GM12892 (cell line): ENCODE results near the gene HNRNPLL.

Experiments
- POLR2A ChIP-seq: IDR thresholded peaks from 2 replicates; pipeline ENCODE4 v1.6.1; 2011; ENCODE audit warnings: low read depth, low read length, control low read depth
- POLR2AphosphoS5 ChIP-seq: IDR thresholded peaks from 2 replicates; pipeline ENCODE4 v1.6.1; 2011; ENCODE audit warnings: low read depth, low read length, control low read depth
- TAF1 ChIP-seq: IDR thresholded peaks from 2 replicates; pipeline ENCODE4 v1.6.1; 2011; ENCODE audit warnings: low read depth, mild to moderate bottlenecking, control low read depth, low read length, borderline replicate concordance

DNA sequence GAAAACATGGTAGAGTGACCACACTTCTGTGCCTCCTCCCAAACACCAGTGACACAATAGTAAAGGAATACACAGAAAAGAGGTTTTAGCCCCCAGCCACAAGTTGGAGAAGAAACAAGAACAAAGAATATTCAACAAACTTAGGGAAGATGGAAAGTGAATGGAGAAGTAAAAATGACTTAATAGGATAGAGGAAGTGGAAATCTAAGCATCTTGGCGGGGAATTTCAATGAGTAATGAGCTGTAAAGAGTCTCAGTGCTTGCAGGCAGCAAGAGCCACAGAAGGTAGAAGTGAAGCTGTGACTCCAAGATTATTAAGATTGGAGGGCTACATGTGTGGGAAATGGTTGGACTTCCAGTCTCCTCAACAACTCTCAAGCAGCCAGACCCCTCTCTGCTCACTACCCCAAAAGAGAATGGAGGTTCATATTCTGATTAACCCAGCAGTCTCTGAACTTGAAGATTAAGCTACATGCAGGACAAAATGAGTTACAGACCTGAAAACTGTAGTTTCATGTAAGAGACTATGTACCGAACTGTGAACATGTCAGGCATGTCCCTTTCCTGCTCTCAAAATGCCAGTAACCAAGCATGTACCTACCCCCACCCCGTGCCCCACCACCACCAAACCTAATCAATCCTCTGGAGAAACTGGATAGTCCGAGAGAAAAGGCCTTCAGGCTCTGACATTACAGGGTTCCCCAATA lies 16.9 kb upstream of the HNRNPLL start:
- no peak for TF ChIP-seq POLR2AphosphoS5
- TF ChIP-seq POLR2A = no peak
- TF ChIP-seq TAF1 = no peak
